K562 (cell line): ENCODE measurements around the gene TEDC1. TPM values are rescaled to one million over a fixed set of nuclear protein-coding genes. Genes with fewer than 3 reads are reported as not detected.
A peak's percentile ranks its signal among the peaks of the same experiment; 100 is the strongest.

Experiments used
- ATAC-seq: fragments of 200-7000 bp; cut with Tn5 transposase; 3 replicates; pipeline ENCODE4 v1.9.1; 2020; ENCODE audit warnings: moderate library complexity
- BruUV-seq: library from RNA; stranded (reverse); fragments of 400-500 nt; replicated peaks from 2 replicates; lab custom pipeline; 2021; lab: Mats Ljungman, UMichigan
- CTCF ChIA-PET: fragments of 300-600 bp; formaldehyde crosslinking; extraction: SDS; loops from one replicate; lab custom pipeline; 2021; ENCODE audit warnings: low intra/inter-chr PET ratio; lab: Yijun Ruan, JAX
- POLR2A ChIA-PET: fragments of 300-600, 350-650 bp; sonication (Branson Sonifier 250); formaldehyde crosslinking; extraction: SDS; loops from one replicate; lab custom pipeline; 2021; ENCODE audit warnings: antibody characterized with exemption, inconsistent platforms; lab: Yijun Ruan, JAX
- DNase-seq, 4 experiments: peaks; one replicate each; pipeline versions ENCODE4 v3.0.0 to v3.0.0-alpha.2; 2011 to 2018; ENCODE audit warnings: low spot score in 3 of 4, mixed read lengths in 3 of 4; ENCODE audit errors: extremely low read depth in 1 of 4
- FAIRE-seq: peaks from 2 replicates; lab custom pipeline; 2011; peaks lifted over from hg19 to GRCh38; lab: Jason Lieb, UNC
- H2AFZ ChIP-seq: 2 replicates; pipeline ENCODE4 v1.6.0; 2011; ENCODE audit warnings: low read depth, low read length, control low read depth, inconsistent platforms
- H3K27ac ChIP-seq: fragments of 200-600 bp; 3 replicates; pipeline ENCODE4 v1.8.0; 2011; ENCODE audit warnings: low read depth, mild to moderate bottlenecking, control low read depth, inconsistent platforms, low read length, moderate library complexity, mixed read lengths; ENCODE audit errors: extremely low read depth
- H3K27me3 ChIP-seq, 2 experiments: fragments of 300-600 bp in 1 of 2; 2 replicates in 1 of 2; 3 replicates in 1 of 2; pipeline versions ENCODE4 v1.6.0 to v1.8.0; 2011; ENCODE audit warnings: inconsistent platforms in 2 of 2, low read length in 2 of 2, mild to moderate bottlenecking in 1 of 2, mixed read lengths in 1 of 2, moderate library complexity in 1 of 2; ENCODE audit not compliant: control insufficient read depth in 2 of 2, insufficient read depth in 2 of 2
- H3K36me3 ChIP-seq: fragments of 300-600 bp; 3 replicates; pipeline ENCODE4 v1.8.0; 2011; ENCODE audit warnings: mild to moderate bottlenecking, low read length, inconsistent platforms; ENCODE audit not compliant: control insufficient read depth, insufficient read depth
- H3K4me1 ChIP-seq, 2 experiments: fragments of 200-600 bp in 1 of 2; replicated peaks in 1 of 2; 2 replicates in 1 of 2; 3 replicates in 1 of 2; pipeline versions ENCODE4 v1.5.1 to v1.8.0; 2011; ENCODE audit warnings: inconsistent platforms in 2 of 2, low read length in 2 of 2, mild to moderate bottlenecking in 1 of 2, mixed read lengths in 1 of 2, moderate library complexity in 1 of 2; ENCODE audit not compliant: control insufficient read depth in 2 of 2, insufficient read depth in 2 of 2
- H3K4me2 ChIP-seq: 2 replicates; pipeline ENCODE4 v1.6.1; 2011; ENCODE audit warnings: low read length, control low read depth, inconsistent platforms, mixed read lengths; ENCODE audit not compliant: insufficient read depth
- H3K4me3 ChIP-seq: fragments of 200-600 bp; sonication (generic), shearing (Covaris generic); 2 replicates; pipeline ENCODE4 v1.5.1; 2016; ENCODE audit warnings: control low read depth, inconsistent platforms
- H3K79me2 ChIP-seq: fragments of 200-600 bp; 3 replicates; pipeline ENCODE4 v1.8.0; 2011; ENCODE audit warnings: low read length, inconsistent platforms; ENCODE audit not compliant: control insufficient read depth, insufficient read depth
- H3K9ac ChIP-seq, 2 experiments: 2 replicates each; pipeline versions ENCODE4 v1.6.0 to v1.6.1; 2011; ENCODE audit warnings: low read depth in 2 of 2, low read length in 2 of 2, control low read depth in 1 of 2, inconsistent platforms in 1 of 2, mild to moderate bottlenecking in 1 of 2, mixed read lengths in 1 of 2; ENCODE audit not compliant: insufficient read depth in 1 of 2
- H3K9me1 ChIP-seq: one replicate; pipeline ENCODE4 v1.6.0; 2011; ENCODE audit warnings: inconsistent platforms, mild to moderate bottlenecking, low read length, moderate library complexity; ENCODE audit not compliant: control insufficient read depth, insufficient read depth
- H3K9me3 ChIP-seq: replicated peaks from 2 replicates; pipeline ENCODE4 v1.5.1; 2011; ENCODE audit warnings: low read depth, low read length, inconsistent platforms; ENCODE audit not compliant: control insufficient read depth, insufficient read depth
- H4K20me1 ChIP-seq: replicated peaks from 2 replicates; pipeline ENCODE4 v1.6.1; 2011; ENCODE audit warnings: low read length, inconsistent platforms, mixed read lengths; ENCODE audit not compliant: control insufficient read depth, insufficient read depth
- BHLHE40 ChIP-seq: IDR thresholded peaks from 2 replicates; pipeline ENCODE4 v1.6.1; 2011; ENCODE audit warnings: low read length, improper control_type of control experiment
- CTBP1 ChIP-seq: fragments of 450-650 bp; IDR thresholded peaks from 2 replicates; pipeline ENCODE4 v1.6.1; 2016; ENCODE audit warnings: borderline replicate concordance
- ETS1 ChIP-seq: conservative IDR thresholded peaks from 2 replicates; pipeline ENCODE4 v1.6.1; 2011; ENCODE audit warnings: low read depth, mild to moderate bottlenecking, low read length; ENCODE audit not compliant: control insufficient read depth
- GATAD2B ChIP-seq: fragments of 450-650 bp; IDR thresholded peaks from 2 replicates; pipeline ENCODE4 v1.6.1; 2017; ENCODE audit warnings: mild to moderate bottlenecking, borderline replicate concordance
- HDAC1 ChIP-seq, 2 experiments: fragments of 450-650 bp; IDR thresholded peaks; 2 replicates each; pipeline ENCODE4 v1.6.1; 2016 to 2017; ENCODE audit warnings: inconsistent platforms in 1 of 2, mild to moderate bottlenecking in 1 of 2, moderate library complexity in 1 of 2
- ID3 ChIP-seq, 2 experiments: fragments of 250-450 bp in 1 of 2; fragments of 450-650 bp in 1 of 2; sonication (Bioruptor Pico) in 1 of 2; IDR thresholded peaks; 2 replicates each; pipeline versions ENCODE4 v1.6.1 to v1.8.0; 2016 to 2021; ENCODE audit warnings: mild to moderate bottlenecking in 2 of 2, moderate library complexity in 2 of 2, missing compliant biosample characterization in 1 of 2, missing genetic modification characterization in 1 of 2
- NFIC ChIP-seq: fragments of 450-650 bp; IDR thresholded peaks from 2 replicates; pipeline ENCODE4 v1.6.1; 2017; ENCODE audit warnings: mild to moderate bottlenecking, inconsistent platforms
- NR4A1 ChIP-seq, 2 experiments: fragments of 250-450 bp in 1 of 2; fragments of 450-650 bp in 1 of 2; sonication (Bioruptor Pico) in 1 of 2; IDR thresholded peaks; 2 replicates each; pipeline versions ENCODE4 v1.4.0 to v1.6.1; 2016 to 2020; ENCODE audit warnings: mild to moderate bottlenecking in 2 of 2, missing compliant biosample characterization in 1 of 2, missing genetic modification characterization in 1 of 2, moderate library complexity in 1 of 2
- POLR2A ChIP-seq: fragments of 450-650 bp; conservative IDR thresholded peaks from 2 replicates; pipeline ENCODE4 v1.6.1; 2016
- POLR2G ChIP-seq: fragments of 200-400 bp; formaldehyde crosslinking; IDR thresholded peaks from 2 replicates; pipeline ENCODE4 v1.6.1; 2017; ENCODE audit warnings: low read depth, mild to moderate bottlenecking, antibody characterized with exemption, low read length, moderate library complexity
- RBM25 ChIP-seq: fragments of 200-400 bp; formaldehyde crosslinking; IDR thresholded peaks from 2 replicates; pipeline ENCODE4 v1.6.1; 2018; ENCODE audit warnings: low read length, low read depth, moderate library complexity; ENCODE audit not compliant: severe bottlenecking
- SIN3B ChIP-seq: fragments of 450-650 bp; IDR thresholded peaks from 2 replicates; pipeline ENCODE4 v1.6.1; 2017; ENCODE audit warnings: low read depth, mild to moderate bottlenecking, moderate library complexity
- SMARCC2 ChIP-seq: fragments of 450-650 bp; IDR thresholded peaks from 2 replicates; pipeline ENCODE4 v1.6.1; 2017; ENCODE audit warnings: antibody characterized with exemption, moderate library complexity, mild to moderate bottlenecking, low read depth
- SP2 ChIP-seq: IDR thresholded peaks from 2 replicates; pipeline ENCODE4 v1.6.1; 2011; ENCODE audit warnings: mild to moderate bottlenecking, low read depth, low read length, moderate library complexity; ENCODE audit not compliant: poor library complexity, severe bottlenecking; ENCODE audit errors: extremely low read depth
- SRF ChIP-seq, 2 experiments: fragments of 250-450, 450-650 bp in 1 of 2; sonication (Bioruptor Pico) in 1 of 2; sonication (generic) in 1 of 2; formaldehyde crosslinking; IDR thresholded peaks; 2 replicates each; pipeline versions ENCODE4 v1.5.0 to v1.5.1; 2020 to 2022; ENCODE audit warnings: mild to moderate bottlenecking in 1 of 2, missing genetic modification reagents in 1 of 2
- ZNF395 ChIP-seq: fragments of 200-800 bp; sonication (Bioruptor generic); IDR thresholded peaks from 2 replicates; pipeline ENCODE4 v1.6.1; 2017; ENCODE audit warnings: missing genetic modification characterization, missing compliant biosample characterization
- ZNF766 ChIP-seq: fragments of 200-800 bp; sonication (Bioruptor generic); conservative IDR thresholded peaks from 2 replicates; pipeline ENCODE4 v1.6.1; 2016; ENCODE audit warnings: missing genetic modification characterization, missing compliant biosample characterization
- WGBS: fragments of 100-300 bp; shearing (Covaris generic); methylation state at CpG from one replicate; pipeline ENCODE4 v1.1.6; 2016; ENCODE audit warnings: low coverage, mixed read lengths; ENCODE audit not compliant: insufficient coverage; ENCODE audit errors: missing lambda C conversion rate; 5-methylcytosine and 5-hydroxymethylcytosine counted together
- in situ Hi-C: fragments of 300-500 bp; cut with MboI; formaldehyde crosslinking; loops from 4 replicates; pipeline ENCODE4 v1.15.0; 2018; ENCODE audit warnings: inconsistent platforms, mixed read lengths
- intact Hi-C: fragments of 100-400 bp; cut with micrococcal nuclease; formaldehyde crosslinking; loops from 2 replicates; pipeline ENCODE4 v1.14.2; 2022
- polyA plus RNA-seq, 8 experiments: library from polyadenylated mRNA; depleted of rRNA in 4 of 8; stranded (reverse) in 5 of 8; unstranded in 3 of 8; fragments of >200 nt; fragmentation: Nextera tagmentation in 2 of 8; fragmentation: Illumina TruSeq in 1 of 8; extraction: Ambion mirVana in 2 of 8; extraction: Trizol in 1 of 8; gene quantifications; 2 replicates each; pipeline versions ENCODE4 v1.2.1 to v1.2.3, GENCODE V29; 2011 to 2014; ENCODE audit warnings: inconsistent platforms in 1 of 8, missing spikeins in 1 of 8
- total RNA-seq, 7 experiments: library from RNA; depleted of rRNA in 6 of 7; stranded (reverse); fragments of >200 nt in 6 of 7; fragmentation: Illumina TruSeq in 2 of 7; extraction: Trizol in 2 of 7; gene quantifications; 2 replicates each; pipeline versions ENCODE4 v1.2.1 to v1.2.3, GENCODE V29; 2011 to 2021; ENCODE audit warnings: low replicate concordance in 1 of 7

TEDC1 gene
- total and polyA plus RNA-seq, 9 of the 15 experiments (the other 6 are each of a cell fraction or from before 2014, with no cell fraction given): 0.21 to 28.3 (median 5.9) TPM

- TF ChIP-seq GATAD2B (no peak), POLR2G (peak; percentile 65), CTBP1 (no peak), NFIC (peak; percentile 43; the same call in 1 of the 2 replicates), SRF (CRISPR knock-in tag; IDR thresholded peaks at IDR 0.05) (peak in 1 of 2 experiments; percentile 86; a peak in 1 of 4 replicates)
These were observed 827 bp upstream of the TEDC1 start (continued) for GRCh38 chr14:105490267-105490571.

- peak overlapping the region; percentile 87 for H3K27ac ChIP-seq
- H3K4me3 ChIP-seq: peak overlapping the region; percentile 83
- FAIRE-seq (peak; percentile 89), ATAC-seq (peak; percentile 62), DNase-seq (peak; percentile 86 to 95 (median 88))
- WGBS: under 1% methylated on average over 26 of the region's 53 CpGs
- BruUV-seq: no TSS peak
- peaks cover 2% of the 10 kb centered on the region; the same call in 1 of the 3 replicates for H3K36me3 ChIP-seq
- no peaks in the 10 kb centered on the region for H3K9me3 ChIP-seq
- intact Hi-C loops: loop anchor here (2.0 kb wide), 2 partner anchors 121 to 191 kb away; partner anchors contain the start of gene BRF1
- in situ Hi-C loops: no loop called here
- CTCF ChIA-PET: interaction anchor here (0.7 to 1.4 kb wide), 2 partner anchors 9 to 121 kb away, joined by 3 to 5 read pairs; no protein-coding TSS in a partner anchor
- H4K20me1 ChIP-seq: peaks cover 6% of the 10 kb centered on the region
- POLR2A ChIA-PET: interaction anchor here (0.6 to 2.1 kb wide), 3 partner anchors 9 to 929 kb away, joined by 3 to 15 read pairs (median 4); no protein-coding TSS in a partner anchor
- H3K4me1 ChIP-seq: peaks cover 0 to 84% of the 10 kb centered on the region in 2 experiments; a peak in 4 of 5 replicates
- peak overlapping the region; percentile 90 for H2AFZ ChIP-seq
- H3K27me3 ChIP-seq: no peaks in the 10 kb centered on the region
- H3K9ac ChIP-seq: peak overlapping the region; percentile 71 to 91; a peak in 3 of 4 replicates
- H3K79me2 ChIP-seq: peaks cover 5% of the 10 kb centered on the region; the same call in 2 of the 3 replicates
- peak overlapping the region; percentile 71; the same call in 1 of the 2 replicates for H3K4me2 ChIP-seq
- no peaks in the 10 kb centered on the region for H3K9me1 ChIP-seq
- TF ChIP-seq ZNF766 (CRISPR knock-in tag) (peak; percentile 11; the same call in 1 of the 2 replicates), ETS1 (0 out of 2 replicates have a peak, but pooled peaks have one; percentile 18), SP2 (no peak), SIN3B (peak; percentile 85), HDAC1 (IDR thresholded peaks at IDR 0.05) (peak in 1 of 2 experiments; percentile 70; a peak in 2 of 4 replicates), NR4A1 (CRISPR knock-in tag; IDR thresholded peaks at IDR 0.05) (0 out of 2 replicates have a peak, but pooled peaks have one; percentile 64), NR4A1 (tag; IDR thresholded peaks at IDR 0.05) (no peak), SMARCC2 (no peak), POLR2A (peak; percentile 77), ZNF395 (CRISPR knock-in tag) (peak; percentile 50), ID3 (CRISPR knock-in tag; IDR thresholded peaks at IDR 0.05) (no peak), ID3 (tag; IDR thresholded peaks at IDR 0.05) (no peak), RBM25 (no peak), BHLHE40 (no peak)
These were observed 424 bp downstream of the TEDC1 start for GRCh38 chr14:105491366-105491973.
